Measurements from ENCODE around the gene RBMX. TPM values are rescaled to one million over a fixed set of nuclear protein-coding genes. Genes with fewer than 3 reads are reported as not detected.
A peak's percentile ranks its signal among the peaks of the same experiment; 100 is the strongest.
"Not testable (repeated sequence)": the region's sequence is repeated elsewhere in the genome, so short reads cannot be mapped to it uniquely, and the experiment has no call there.

Gene RBMX
- 100 to 1,000 TPM; 346 to 459 (median 439) TPM for polyA plus RNA-seq (ENCODE audit: insufficient read length in 4 of 4)

- peak; percentile 80 to 91 (median 85) for DNase-seq (ENCODE audit: low read depth in 4 of 4, low spot score in 2 of 4)
Measured at GRCh38 chrX:136880452-136881013, at the start of gene RBMX. Gene RBMX, minus strand, starts transcription at chrX:136880725. Its CDS starts 1,298 bp downstream, at chrX:136879427.

- not testable (repeated sequence) for DNase-seq (ENCODE audit: low read depth in 4 of 4, low spot score in 2 of 4)
Measured at GRCh38 chrX:136921438-136921837, 40.9 kb upstream of the RBMX start.

- no peak for DNase-seq (ENCODE audit: low read depth in 4 of 4, low spot score in 2 of 4)
Measured at GRCh38 chrX:136920001-136920400, 39.5 kb upstream of the RBMX start.

DNA sequence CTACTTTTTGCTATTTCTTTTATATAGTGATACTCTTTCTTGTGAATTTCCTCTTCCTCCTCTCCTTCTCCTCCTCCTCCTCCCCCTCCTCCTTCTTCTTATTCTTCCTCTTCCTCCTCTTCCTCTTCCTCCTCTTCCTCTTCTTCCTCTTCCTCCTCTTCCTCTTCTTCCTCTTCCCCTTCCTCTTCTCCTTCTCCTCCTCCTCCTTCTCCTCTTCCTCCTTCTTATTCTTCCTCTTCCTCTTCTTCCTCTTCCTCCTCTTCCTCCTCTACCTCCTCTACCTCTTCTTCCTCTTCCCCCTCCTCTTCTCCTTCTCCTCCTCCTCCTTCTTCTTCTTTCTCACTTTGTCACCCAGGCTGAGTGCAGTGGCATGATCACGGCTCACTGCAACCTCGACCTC is 36.3 kb upstream of the RBMX start:
- no peak for DNase-seq (ENCODE audit: low read depth in 4 of 4, low spot score in 2 of 4)

DNA sequence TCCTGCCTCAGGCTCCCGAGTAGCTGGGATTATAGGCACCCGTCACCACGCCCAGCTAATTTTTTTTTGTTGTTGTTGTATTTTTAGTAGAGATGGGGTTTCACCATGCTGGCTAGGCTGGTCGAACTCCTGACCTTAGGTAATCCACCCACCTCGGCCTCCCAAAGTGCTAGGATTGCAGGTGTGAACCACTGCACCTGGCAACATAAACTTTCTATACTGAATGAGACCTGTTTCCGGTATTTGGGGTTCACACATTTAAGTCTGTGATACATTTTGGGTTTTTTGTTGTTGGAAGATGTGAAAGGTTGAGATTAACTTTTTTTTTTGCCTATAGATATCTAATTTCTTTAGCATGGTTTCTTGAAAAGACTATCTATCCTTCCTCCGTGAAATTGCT is 31.1 kb upstream of the RBMX start:
- DNase-seq (ENCODE audit: low read depth in 4 of 4, low spot score in 2 of 4): not testable (repeated sequence)

GRCh38 chrX:136911253-136911652 is 30.7 kb upstream of the RBMX start:
- no peak for DNase-seq (ENCODE audit: low read depth in 4 of 4, low spot score in 2 of 4)

- no peak for DNase-seq (ENCODE audit: low read depth in 4 of 4, low spot score in 2 of 4)
Measured at GRCh38 chrX:136910565-136911035, 30.1 kb upstream of the RBMX start.

DNA sequence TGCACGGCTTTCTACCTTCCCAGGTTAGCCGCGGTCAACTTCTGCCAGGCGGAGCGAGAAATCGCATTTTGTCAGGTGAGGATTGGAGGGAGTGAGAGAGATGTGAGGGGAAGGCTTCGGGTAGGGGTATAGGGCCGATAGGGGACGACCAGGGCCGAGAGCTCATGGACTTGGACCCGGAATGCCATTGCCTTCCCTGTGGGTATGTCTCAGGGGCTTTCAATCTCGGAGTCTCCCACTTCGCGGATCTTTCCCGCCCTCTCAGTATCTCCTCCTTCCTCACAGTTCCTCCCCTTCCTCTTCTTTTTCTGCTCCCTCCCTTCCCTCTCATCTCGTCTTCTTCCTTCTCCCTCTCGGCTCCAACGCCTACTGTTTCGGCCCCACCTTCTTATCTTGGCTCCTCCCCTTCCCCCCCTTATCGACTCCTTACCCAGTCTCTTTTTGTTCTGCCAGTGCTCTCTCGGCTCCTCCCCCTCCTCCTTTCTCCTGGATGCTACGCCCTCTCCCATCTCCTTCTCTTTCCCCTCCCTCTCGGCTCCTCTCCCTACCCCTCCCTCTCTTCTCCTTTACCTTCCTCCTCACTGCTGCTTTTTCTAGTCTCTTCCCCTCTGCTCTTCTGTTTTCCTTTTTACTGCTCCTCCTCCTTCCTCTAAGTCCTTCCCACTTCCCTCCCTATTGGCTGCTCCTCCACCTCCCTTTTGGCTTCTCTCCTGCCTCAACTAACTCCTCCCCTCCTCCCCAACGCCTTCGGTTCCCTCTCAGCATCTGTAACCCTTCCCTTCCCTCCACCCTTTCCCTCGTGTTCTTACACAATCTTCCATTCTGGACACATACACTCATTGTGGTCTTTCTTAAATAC is 29.4 kb upstream of the RBMX start:
- peak; percentile 68 to 86 (median 76) for DNase-seq (ENCODE audit: low read depth in 4 of 4, low spot score in 2 of 4)

GRCh38 chrX:136909119-136909705 is 28.7 kb upstream of the RBMX start:
- peak in 2 of 4 donors; percentile 25 to 37 for DNase-seq (ENCODE audit: low read depth in 4 of 4, low spot score in 2 of 4)

GRCh38 chrX:136907621-136908020 is 27.1 kb upstream of the RBMX start:
- DNase-seq (ENCODE audit: low read depth in 4 of 4, low spot score in 2 of 4): no peak

- DNase-seq (ENCODE audit: low read depth in 4 of 4, low spot score in 2 of 4): no peak
Measured at GRCh38 chrX:136906921-136907510, 26.5 kb upstream of the RBMX start.

DNA sequence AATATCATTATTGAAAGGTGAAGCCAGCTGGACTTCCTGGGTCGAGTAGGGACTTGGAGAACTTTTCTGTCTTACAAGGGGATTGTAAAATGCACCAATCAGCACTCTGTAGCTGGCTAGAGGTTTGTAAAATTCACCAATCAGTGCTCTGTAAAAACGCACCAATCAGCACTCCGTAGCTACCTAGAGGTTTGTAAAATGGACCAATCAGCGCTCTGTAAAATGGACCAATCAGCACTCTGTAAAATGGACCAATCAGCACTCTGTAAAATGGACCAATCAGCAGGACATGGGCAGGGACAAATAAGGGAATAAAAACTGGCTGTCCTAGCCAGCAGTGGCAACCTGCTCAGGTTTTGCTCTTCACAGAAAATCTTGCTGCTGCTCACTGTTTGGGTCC is 23.5 kb upstream of the RBMX start:
- DNase-seq (ENCODE audit: low read depth in 4 of 4, low spot score in 2 of 4): not testable (repeated sequence)

GRCh38 chrX:136900071-136900470 is 19.5 kb upstream of the RBMX start:
- DNase-seq (ENCODE audit: low read depth in 4 of 4, low spot score in 2 of 4): not testable (repeated sequence)

DNA sequence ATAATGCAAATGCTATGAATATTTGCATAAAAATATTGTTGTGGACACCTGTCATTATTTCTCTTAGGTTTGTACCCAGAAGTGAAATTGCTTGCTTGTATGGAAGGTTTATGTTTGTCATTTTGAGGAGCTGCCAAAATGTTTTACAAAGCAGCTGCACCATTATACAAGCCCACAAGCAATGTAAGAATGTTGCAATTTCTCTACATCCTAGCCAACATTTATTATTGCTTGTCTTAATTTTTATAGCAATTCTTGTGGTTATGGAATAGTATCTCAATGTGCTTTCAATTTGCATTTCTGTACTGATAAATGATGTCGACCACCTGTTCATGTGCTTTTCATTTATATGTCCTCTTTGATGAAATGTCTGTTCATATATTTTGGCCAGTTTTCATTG is 18.7 kb upstream of the RBMX start:
- DNase-seq (ENCODE audit: low read depth in 4 of 4, low spot score in 2 of 4): no peak

GRCh38 chrX:136898752-136899151 is 18.2 kb upstream of the RBMX start:
- DNase-seq (ENCODE audit: low read depth in 4 of 4, low spot score in 2 of 4): not testable (repeated sequence)

DNA sequence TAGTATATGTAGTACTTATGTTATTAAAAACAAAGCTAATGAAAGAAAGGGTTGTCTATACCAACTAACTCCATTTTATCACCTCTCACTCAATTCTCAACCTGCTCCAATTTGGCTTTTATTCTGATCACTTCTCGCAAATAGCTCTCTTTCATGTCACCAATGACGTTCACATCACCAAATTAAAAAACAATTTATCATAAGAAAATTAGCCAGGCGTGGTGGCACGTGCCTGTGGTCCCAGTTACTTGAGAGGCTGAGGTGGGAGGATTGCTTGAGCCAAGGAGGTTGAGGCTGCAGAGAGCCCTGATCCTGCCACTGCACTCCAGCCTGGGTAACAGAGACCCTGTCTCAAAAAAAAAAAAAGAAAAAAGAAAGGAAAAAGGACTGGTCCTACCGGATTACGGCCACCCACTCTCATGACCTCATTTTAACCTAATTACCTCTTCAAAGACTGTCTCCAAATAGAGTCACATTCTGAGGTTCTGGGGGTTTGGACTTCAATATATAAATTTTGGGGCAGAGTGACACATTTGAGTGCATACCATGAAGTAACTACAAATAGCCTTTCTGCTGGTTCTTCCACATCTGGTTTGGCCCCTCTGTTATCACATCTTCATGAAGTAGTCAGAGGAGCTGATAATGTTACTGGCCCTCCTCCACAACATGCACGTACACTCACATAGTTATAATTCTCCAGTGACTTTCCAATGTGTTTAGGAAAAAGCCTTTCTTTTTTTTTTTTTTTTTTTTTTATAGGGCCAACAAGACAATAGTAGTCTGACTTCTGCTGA is 15.8 kb upstream of the RBMX start:
- no peak for DNase-seq (ENCODE audit: low read depth in 4 of 4, low spot score in 2 of 4)

GRCh38 chrX:136892412-136892811 is 11.9 kb upstream of the RBMX start:
- no peak for DNase-seq (ENCODE audit: low read depth in 4 of 4, low spot score in 2 of 4)

DNA sequence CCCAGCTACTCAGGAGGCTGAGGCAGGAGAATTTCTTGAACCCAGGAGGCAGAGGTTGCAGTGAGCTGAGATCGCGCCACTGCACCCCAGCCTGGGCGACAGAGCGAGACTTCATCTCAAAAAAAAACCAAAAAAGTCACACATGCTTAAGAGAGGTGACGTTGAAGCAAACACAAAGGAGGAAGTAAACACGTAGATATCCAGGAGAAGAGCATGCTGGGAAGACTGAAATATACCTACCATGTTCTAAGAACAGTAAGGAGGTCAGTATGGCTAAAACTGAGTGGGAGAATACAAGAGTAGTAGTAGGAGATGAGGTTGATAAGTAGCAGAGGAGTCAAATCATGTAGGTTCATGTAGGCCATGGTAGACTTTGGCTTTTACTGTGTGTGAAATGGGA is 10.1 kb upstream of the RBMX start:
- not testable (repeated sequence) for DNase-seq (ENCODE audit: low read depth in 4 of 4, low spot score in 2 of 4)

DNA sequence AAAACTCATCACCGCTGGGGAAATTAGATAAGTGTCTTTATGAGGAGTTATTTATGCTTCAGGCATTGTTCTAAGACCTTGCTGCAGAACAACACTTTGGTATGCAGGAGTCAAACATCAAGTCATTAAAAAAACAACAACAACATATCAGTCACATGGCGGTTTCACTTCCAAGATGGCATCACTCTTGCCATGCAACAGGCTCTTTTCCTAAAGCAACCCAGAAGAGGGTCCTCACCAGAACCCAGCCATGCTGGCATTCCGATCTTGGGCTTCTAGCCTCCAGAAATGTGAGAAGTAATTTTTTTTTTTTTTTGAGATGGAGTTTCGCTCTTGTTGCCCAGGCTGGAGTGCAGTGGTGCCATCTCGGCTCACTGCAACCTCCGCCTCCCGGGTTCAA is 8.7 kb upstream of the RBMX start:
- DNase-seq (ENCODE audit: low read depth in 4 of 4, low spot score in 2 of 4): no peak

GRCh38 chrX:136880003-136880451 is 498 bp downstream of the RBMX start:
- no peak for DNase-seq (ENCODE audit: low read depth in 4 of 4, low spot score in 2 of 4)
